ENCODE data around the gene STN1.
A peak's percentile ranks its signal among the peaks of the same experiment; 100 is the strongest.

The STN1 gene

DNA sequence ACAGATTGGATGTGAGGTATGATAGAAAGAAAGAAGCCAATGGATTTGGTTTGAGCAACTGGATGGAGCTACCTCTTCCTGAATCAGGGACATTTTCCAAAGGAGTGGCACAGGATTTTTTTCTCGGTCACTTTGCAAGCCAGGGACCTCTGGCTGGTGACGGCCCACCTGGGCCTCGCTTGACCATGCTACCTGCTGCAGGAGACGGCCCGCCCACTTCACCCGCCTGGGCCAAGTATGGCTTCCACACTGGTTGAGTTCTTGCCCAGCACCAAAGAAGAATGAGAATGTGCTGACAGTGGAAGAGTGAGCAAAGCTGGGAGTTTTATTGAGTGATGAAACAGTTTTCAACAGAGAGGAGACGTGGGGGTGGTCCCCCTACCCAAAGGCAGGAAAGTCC lies 38.2 kb downstream of the STN1 start:
- no peak overlapping the region for H3K9ac ChIP-seq (ENCODE audit: low read length)
- H3K4me3 ChIP-seq (ENCODE audit: low read length): no peak overlapping the region
- H3K36me3 ChIP-seq (ENCODE audit: control insufficient read depth, insufficient read depth, low read length, severe bottlenecking): peaks cover 52% of the 10 kb centered on the region
- no peaks in the 10 kb centered on the region for H3K4me1 ChIP-seq (ENCODE audit: control insufficient read depth, insufficient read depth, low read length)
- H3K9me3 ChIP-seq (ENCODE audit: control insufficient read depth, low read length): no peaks in the 10 kb centered on the region
- H3K27me3 ChIP-seq (replicated peaks; ENCODE audit: control insufficient read depth, insufficient read depth, low read length): no peaks in the 10 kb centered on the region
- DNase-seq (ENCODE audit: low read depth): no peak

GRCh38 chr10:103879409-103879808 lies 38.6 kb downstream of the STN1 start:
- Histone ChIP-seq H3K9me3 (ENCODE audit: control insufficient read depth, low read length) (no peaks in the 10 kb centered on the region), H3K4me3 (ENCODE audit: low read length) (no peak overlapping the region), H3K27me3 (replicated peaks; ENCODE audit: control insufficient read depth, insufficient read depth, low read length) (no peaks in the 10 kb centered on the region), H3K36me3 (ENCODE audit: control insufficient read depth, insufficient read depth, low read length, severe bottlenecking) (peaks cover 52% of the 10 kb centered on the region), H3K4me1 (ENCODE audit: control insufficient read depth, insufficient read depth, low read length) (peaks cover under 1% of the 10 kb centered on the region), H3K9ac (ENCODE audit: low read length) (no peak overlapping the region)
- no peak for DNase-seq (ENCODE audit: low read depth)

DNA sequence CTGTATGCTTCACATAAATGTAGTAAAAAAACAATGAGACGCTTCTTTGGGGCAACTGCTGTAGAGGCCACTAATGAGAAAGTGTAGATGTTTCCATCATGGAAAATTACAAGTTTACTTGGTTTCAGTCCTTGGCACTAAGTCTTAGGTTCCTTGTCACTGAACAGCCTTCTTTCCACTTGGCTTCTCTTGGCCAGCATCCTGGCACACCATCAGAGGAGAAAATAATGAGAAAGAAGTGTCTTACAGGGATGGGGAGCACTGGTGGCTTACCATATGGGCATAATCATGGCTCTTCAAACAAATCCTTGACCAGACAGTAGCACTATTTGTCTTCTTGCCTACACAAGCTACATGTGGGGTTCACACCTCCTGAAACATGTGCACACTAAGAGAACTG lies 40.1 kb downstream of the STN1 start:
- DNase-seq (ENCODE audit: low read depth): no peak
- Histone ChIP-seq H3K9me3 (ENCODE audit: control insufficient read depth, low read length) (no peaks in the 10 kb centered on the region), H3K4me1 (ENCODE audit: control insufficient read depth, insufficient read depth, low read length) (peaks cover 8% of the 10 kb centered on the region)

DNA sequence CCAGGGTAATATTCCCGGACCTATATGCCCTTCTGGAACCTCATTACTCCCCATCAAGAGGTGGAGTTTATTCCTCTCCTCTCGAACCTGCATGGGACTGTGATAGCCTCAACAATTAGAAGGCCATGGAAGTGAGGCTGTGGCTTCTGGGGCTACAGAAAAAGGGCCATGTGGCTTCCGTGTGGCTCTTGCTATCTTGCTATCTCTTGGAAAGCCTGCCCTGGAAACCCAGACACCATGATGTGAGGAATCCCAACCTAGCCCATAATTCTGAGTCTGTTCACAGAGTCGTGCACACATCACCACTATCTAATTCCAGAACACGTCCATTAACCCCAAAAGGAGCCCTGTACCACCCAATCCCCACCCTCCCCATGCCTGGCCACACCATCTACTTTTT lies 41.8 kb downstream of the STN1 start:
- no peaks in the 10 kb centered on the region for H3K9me3 ChIP-seq (ENCODE audit: control insufficient read depth, low read length)
- peaks cover 29% of the 10 kb centered on the region for H3K36me3 ChIP-seq (ENCODE audit: control insufficient read depth, insufficient read depth, low read length, severe bottlenecking)
- no peaks in the 10 kb centered on the region for H3K27me3 ChIP-seq (replicated peaks; ENCODE audit: control insufficient read depth, insufficient read depth, low read length)
- no peak overlapping the region for H3K9ac ChIP-seq (ENCODE audit: low read length)
- no peak overlapping the region for H3K4me3 ChIP-seq (ENCODE audit: low read length)
- peaks cover 9% of the 10 kb centered on the region for H3K4me1 ChIP-seq (ENCODE audit: control insufficient read depth, insufficient read depth, low read length)
- no peak for DNase-seq (ENCODE audit: low read depth)

More for the DNA sequence above, 40.1 kb downstream of the STN1 start:
- Histone ChIP-seq H3K9ac (ENCODE audit: low read length) (no peak overlapping the region), H3K4me3 (ENCODE audit: low read length) (no peak overlapping the region), H3K36me3 (ENCODE audit: control insufficient read depth, insufficient read depth, low read length, severe bottlenecking) (peaks cover 46% of the 10 kb centered on the region), H3K27me3 (replicated peaks; ENCODE audit: control insufficient read depth, insufficient read depth, low read length) (no peaks in the 10 kb centered on the region)

- Histone ChIP-seq H3K36me3 (ENCODE audit: control insufficient read depth, insufficient read depth, low read length, severe bottlenecking) (peaks cover 14% of the 10 kb centered on the region), H3K27me3 (replicated peaks; ENCODE audit: control insufficient read depth, insufficient read depth, low read length) (no peaks in the 10 kb centered on the region), H3K9ac (ENCODE audit: low read length) (no peak overlapping the region), H3K9me3 (ENCODE audit: control insufficient read depth, low read length) (no peaks in the 10 kb centered on the region), H3K4me3 (ENCODE audit: low read length) (no peak overlapping the region), H3K4me1 (ENCODE audit: control insufficient read depth, insufficient read depth, low read length) (peaks cover 23% of the 10 kb centered on the region)
- DNase-seq (ENCODE audit: low read depth): no peak
Measured at GRCh38 chr10:103874730-103875129, 43.3 kb downstream of the STN1 start.

DNA sequence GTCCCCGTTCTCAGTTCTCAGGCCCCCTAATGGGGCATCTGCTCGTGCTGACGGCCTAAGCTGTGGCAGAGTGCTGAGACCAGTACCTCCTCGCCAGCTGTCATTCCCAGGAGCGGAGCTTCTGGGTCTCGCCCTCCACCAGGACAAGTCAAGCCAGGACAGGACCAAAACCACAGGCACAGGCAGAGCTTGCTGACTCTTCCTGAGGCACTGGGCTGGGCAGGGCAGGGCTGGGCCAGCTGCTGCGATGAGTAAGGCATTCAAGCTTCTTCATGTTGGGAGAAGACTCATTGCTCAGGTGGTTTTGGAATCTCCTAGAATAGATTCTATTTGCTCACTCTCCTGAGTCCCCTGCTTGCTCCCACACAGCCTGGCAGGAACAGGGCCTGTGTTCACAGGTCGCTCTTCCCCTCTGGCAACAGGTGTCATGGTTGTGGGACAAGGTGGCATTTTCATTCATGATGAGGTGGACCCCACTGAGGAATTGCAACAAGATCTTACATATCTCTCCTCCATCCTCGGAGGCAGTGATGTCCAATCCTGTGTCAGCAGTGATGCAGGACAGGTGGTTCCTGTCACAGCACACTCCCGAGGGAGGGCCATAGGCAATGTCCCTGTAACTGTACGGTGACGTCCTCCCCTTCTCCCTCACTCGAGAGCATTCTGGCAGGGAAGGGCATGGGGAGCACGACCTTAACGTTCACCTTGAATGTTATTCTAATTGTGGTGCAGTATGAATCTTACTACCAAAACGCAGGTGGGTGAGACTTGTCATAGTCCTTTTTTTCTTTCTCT lies 45.6 kb downstream of the STN1 start:
- Histone ChIP-seq H3K36me3 (ENCODE audit: control insufficient read depth, insufficient read depth, low read length, severe bottlenecking) (no peaks in the 10 kb centered on the region), H3K4me3 (ENCODE audit: low read length) (no peak overlapping the region), H3K9me3 (ENCODE audit: control insufficient read depth, low read length) (no peaks in the 10 kb centered on the region), H3K9ac (ENCODE audit: low read length) (no peak overlapping the region), H3K27me3 (replicated peaks; ENCODE audit: control insufficient read depth, insufficient read depth, low read length) (no peaks in the 10 kb centered on the region), H3K4me1 (ENCODE audit: control insufficient read depth, insufficient read depth, low read length) (peaks cover 24% of the 10 kb centered on the region)
- DNase-seq (ENCODE audit: low read depth): no peak

DNA sequence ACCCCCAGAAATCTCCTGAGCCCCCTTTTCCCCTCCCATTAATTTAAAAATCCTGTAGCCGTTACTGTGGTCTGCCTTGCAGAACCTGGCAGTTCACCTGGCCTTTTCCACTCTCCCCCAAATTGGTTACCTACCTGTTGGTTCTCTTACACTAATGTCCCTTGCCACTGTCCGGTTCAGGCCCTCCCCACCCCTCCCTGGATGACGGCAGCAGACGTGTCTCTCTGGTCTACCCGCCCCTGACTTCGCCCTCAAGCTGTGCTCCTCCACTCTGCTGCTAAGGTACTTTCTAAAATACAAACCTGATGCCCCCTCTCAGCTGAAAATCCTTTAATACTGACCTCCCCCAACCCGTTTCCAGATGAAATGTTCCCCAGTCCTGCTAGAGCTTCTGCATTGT lies 47.0 kb downstream of the STN1 start:
- Histone ChIP-seq H3K4me1 (ENCODE audit: control insufficient read depth, insufficient read depth, low read length) (peaks cover 24% of the 10 kb centered on the region), H3K27me3 (replicated peaks; ENCODE audit: control insufficient read depth, insufficient read depth, low read length) (no peaks in the 10 kb centered on the region), H3K9me3 (ENCODE audit: control insufficient read depth, low read length) (no peaks in the 10 kb centered on the region), H3K4me3 (ENCODE audit: low read length) (peak overlapping the region; percentile 29), H3K9ac (ENCODE audit: low read length) (no peak overlapping the region), H3K36me3 (ENCODE audit: control insufficient read depth, insufficient read depth, low read length, severe bottlenecking) (no peaks in the 10 kb centered on the region)
- DNase-seq (ENCODE audit: low read depth): no peak

DNA sequence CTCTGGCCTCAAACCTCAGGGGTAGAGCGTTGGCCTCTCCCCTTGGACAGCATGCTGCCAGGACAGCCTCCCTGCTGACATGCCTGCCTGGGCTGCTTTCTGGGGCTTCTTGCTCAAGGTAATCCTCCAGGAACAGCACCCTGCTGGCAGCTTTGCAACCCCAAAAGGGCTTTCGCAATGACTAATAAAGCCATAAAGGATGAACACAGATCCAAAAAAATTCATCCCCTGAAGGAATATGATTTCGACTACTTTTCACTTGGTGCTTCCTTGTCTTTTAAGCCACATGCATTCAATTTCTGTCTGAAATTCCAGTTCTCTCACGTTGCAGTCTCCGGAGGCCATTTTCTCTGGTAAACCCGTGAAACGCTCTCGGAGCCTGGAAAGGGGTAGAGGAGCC lies 47.5 kb downstream of the STN1 start:
- H3K27me3 ChIP-seq (replicated peaks; ENCODE audit: control insufficient read depth, insufficient read depth, low read length): no peaks in the 10 kb centered on the region
- H3K9ac ChIP-seq (ENCODE audit: low read length): no peak overlapping the region
- peak overlapping the region; percentile 29 for H3K4me3 ChIP-seq (ENCODE audit: low read length)
- H3K36me3 ChIP-seq (ENCODE audit: control insufficient read depth, insufficient read depth, low read length, severe bottlenecking): no peaks in the 10 kb centered on the region
- peaks cover 24% of the 10 kb centered on the region for H3K4me1 ChIP-seq (ENCODE audit: control insufficient read depth, insufficient read depth, low read length)
- peak; percentile 86 for DNase-seq (ENCODE audit: low read depth)
- H3K9me3 ChIP-seq (ENCODE audit: control insufficient read depth, low read length): peaks cover 3% of the 10 kb centered on the region

- Histone ChIP-seq H3K9ac (ENCODE audit: low read length) (no peak overlapping the region), H3K4me3 (ENCODE audit: low read length) (no peak overlapping the region)
Measured at GRCh38 chr10:103869336-103869735, 48.6 kb downstream of the STN1 start.

DNA sequence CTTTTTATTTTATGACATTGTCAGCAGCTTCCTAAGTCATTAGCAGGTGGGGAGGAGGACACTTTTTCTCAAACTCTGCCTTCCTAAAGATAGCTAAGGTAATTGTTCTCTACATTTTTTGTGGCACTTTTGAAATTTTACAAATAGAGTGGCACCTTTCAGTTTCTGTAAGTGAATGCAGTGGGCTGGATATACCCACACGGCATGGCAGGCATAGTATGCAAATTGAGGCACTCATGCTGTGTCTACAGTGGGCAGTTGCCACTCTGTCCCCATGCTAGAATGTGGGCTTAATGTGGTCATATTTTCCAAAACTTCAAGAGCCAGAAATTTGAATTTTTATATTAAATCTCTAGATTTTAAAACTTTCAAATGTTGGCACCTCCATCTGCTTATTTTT lies 49.8 kb downstream of the STN1 start:
- Histone ChIP-seq H3K9me3 (ENCODE audit: control insufficient read depth, low read length) (peaks cover 12% of the 10 kb centered on the region), H3K9ac (ENCODE audit: low read length) (no peak overlapping the region), H3K4me3 (ENCODE audit: low read length) (no peak overlapping the region), H3K4me1 (ENCODE audit: control insufficient read depth, insufficient read depth, low read length) (peaks cover 16% of the 10 kb centered on the region), H3K36me3 (ENCODE audit: control insufficient read depth, insufficient read depth, low read length, severe bottlenecking) (no peaks in the 10 kb centered on the region), H3K27me3 (replicated peaks; ENCODE audit: control insufficient read depth, insufficient read depth, low read length) (no peaks in the 10 kb centered on the region)
- DNase-seq (ENCODE audit: low read depth): no peak

More at GRCh38 chr10:103869336-103869735, 48.6 kb downstream of the STN1 start:
- Histone ChIP-seq H3K4me1 (ENCODE audit: control insufficient read depth, insufficient read depth, low read length) (peaks cover 22% of the 10 kb centered on the region), H3K27me3 (replicated peaks; ENCODE audit: control insufficient read depth, insufficient read depth, low read length) (no peaks in the 10 kb centered on the region), H3K9me3 (ENCODE audit: control insufficient read depth, low read length) (peaks cover 12% of the 10 kb centered on the region), H3K36me3 (ENCODE audit: control insufficient read depth, insufficient read depth, low read length, severe bottlenecking) (no peaks in the 10 kb centered on the region)
- DNase-seq (ENCODE audit: low read depth): no peak

GRCh38 chr10:103861505-103861904 lies 56.5 kb downstream of the STN1 start:
- no peak for DNase-seq (ENCODE audit: low read depth)
- H3K9me3 ChIP-seq (ENCODE audit: control insufficient read depth, low read length): peaks cover 12% of the 10 kb centered on the region
- no peaks in the 10 kb centered on the region for H3K4me1 ChIP-seq (ENCODE audit: control insufficient read depth, insufficient read depth, low read length)
- H3K4me3 ChIP-seq (ENCODE audit: low read length): no peak overlapping the region
- H3K9ac ChIP-seq (ENCODE audit: low read length): no peak overlapping the region
- no peaks in the 10 kb centered on the region for H3K36me3 ChIP-seq (ENCODE audit: control insufficient read depth, insufficient read depth, low read length, severe bottlenecking)
- H3K27me3 ChIP-seq (replicated peaks; ENCODE audit: control insufficient read depth, insufficient read depth, low read length): no peaks in the 10 kb centered on the region

Measured in adipocyte (in vitro differentiated cells).